NCI-H128 (cell line): ENCODE measurements around the gene EIF3A.
"Not testable (repeated sequence)": the region's sequence is repeated elsewhere in the genome, so short reads cannot be mapped to it uniquely, and the experiment has no call there.

Experiments
- DNase-seq: peaks from one replicate; lab custom pipeline; 2025; ENCODE audit not compliant: unreplicated experiment; lab: John Stamatoyannopoulos, UW

The EIF3A gene

GRCh38 chr10:119080521-119081259, at the start of gene EIF3A:
Gene EIF3A (minus strand): TSS chr10:119080817. CDS start chr10:119080676, 141 bp downstream.
- peak; percentile 68 for DNase-seq

GRCh38 chr10:119129721-119130120, 49.1 kb upstream of the EIF3A start:
- DNase-seq = no peak

GRCh38 chr10:119125942-119126341, 45.3 kb upstream of the EIF3A start:
- no peak for DNase-seq

GRCh38 chr10:119120875-119121274, 40.3 kb upstream of the EIF3A start:
- DNase-seq = no peak

GRCh38 chr10:119120413-119120867, 39.8 kb upstream of the EIF3A start:
- no peak for DNase-seq

GRCh38 chr10:119119400-119119799, 38.8 kb upstream of the EIF3A start:
- DNase-seq = no peak

- DNase-seq = no peak
These were observed 37.6 kb upstream of the EIF3A start for GRCh38 chr10:119118231-119118630.

- no peak for DNase-seq
These were observed 35.8 kb upstream of the EIF3A start for GRCh38 chr10:119116326-119116951.

- DNase-seq = no peak
These were observed 35.3 kb upstream of the EIF3A start for GRCh38 chr10:119115926-119116325.

- DNase-seq = no peak
These were observed 33.4 kb upstream of the EIF3A start for GRCh38 chr10:119113751-119114732.

GRCh38 chr10:119112056-119112455, 31.4 kb upstream of the EIF3A start:
- no peak for DNase-seq

GRCh38 chr10:119107771-119108170, 27.2 kb upstream of the EIF3A start:
- not testable (repeated sequence) for DNase-seq

GRCh38 chr10:119107106-119107505, 26.5 kb upstream of the EIF3A start:
- DNase-seq = not testable (repeated sequence)

- not testable (repeated sequence) for DNase-seq
These were observed 25.3 kb upstream of the EIF3A start for GRCh38 chr10:119105899-119106298.

- no peak for DNase-seq
These were observed 24.5 kb upstream of the EIF3A start for GRCh38 chr10:119105155-119105554.

- DNase-seq = no peak
These were observed 24.0 kb upstream of the EIF3A start for GRCh38 chr10:119104654-119105015.

GRCh38 chr10:119103903-119104653, 23.5 kb upstream of the EIF3A start, which contains the start of gene DENND10:
Gene DENND10 (plus strand): TSS chr10:119104113. CDS start chr10:119104143, 30 bp downstream.
- no peak for DNase-seq

GRCh38 chr10:119103241-119103902, 22.8 kb upstream of the EIF3A start:
- no peak for DNase-seq

GRCh38 chr10:119101366-119102098, 20.9 kb upstream of the EIF3A start:
- no peak for DNase-seq
